NB4 (cell line): ENCODE data around the gene FANCE.

Experiments used
- CTCF ChIP-seq: IDR thresholded peaks from one replicate; pipeline ENCODE4 v1.5.1; 2012; ENCODE audit warnings: low read depth, low read length
- MAX ChIP-seq: IDR thresholded peaks from 2 replicates; pipeline ENCODE4 v1.6.1; 2011; ENCODE audit warnings: low read depth, low read length
- MYC ChIP-seq: IDR thresholded peaks from 2 replicates; pipeline ENCODE4 v1.6.1; 2011; ENCODE audit warnings: low read depth, low read length
- POLR2A ChIP-seq: IDR thresholded peaks from 2 replicates; pipeline ENCODE4 v1.6.1; 2011; ENCODE audit warnings: mild to moderate bottlenecking; ENCODE audit not compliant: insufficient read length; ENCODE audit errors: extremely low read depth

GRCh38 chr6:35496036-35496840 lies 44.1 kb downstream of the FANCE start:
- TF ChIP-seq POLR2A (no peak), CTCF (no peak), MAX (no peak), MYC (no peak)
